MM.1S (cell line): ENCODE measurements around the gene FHIT.

Source experiments
- DNase-seq: peaks from one replicate; pipeline ENCODE4 v3.0.0-alpha.2; 2015
- H2AFZ ChIP-seq: fragments of 300-600 bp; sonication (generic); 2 replicates; pipeline ENCODE4 v1.6.0; 2016; ENCODE audit warnings: antibody characterized with exemption, low read length
- H3F3A ChIP-seq: fragments of 300-600 bp; sonication (generic); 2 replicates; pipeline ENCODE4 v1.6.1; 2016; ENCODE audit warnings: mild to moderate bottlenecking, antibody characterized with exemption, low read length, moderate library complexity, mixed read lengths; ENCODE audit not compliant: insufficient read depth
- H3K27ac ChIP-seq: fragments of 300-600 bp; sonication (generic); 2 replicates; pipeline ENCODE4 v1.5.1; 2016; ENCODE audit warnings: mild to moderate bottlenecking, low read length
- H3K27me3 ChIP-seq: fragments of 300-600 bp; sonication (generic); replicated peaks from 2 replicates; pipeline ENCODE4 v1.6.0; 2016; ENCODE audit warnings: low read length; ENCODE audit not compliant: insufficient read depth
- H3K36me3 ChIP-seq: fragments of 300-600 bp; sonication (generic); replicated peaks from 2 replicates; pipeline ENCODE4 v1.6.1; 2016; ENCODE audit warnings: mild to moderate bottlenecking, low read length, mixed read lengths; ENCODE audit not compliant: insufficient read depth
- H3K4me1 ChIP-seq: fragments of 300-600 bp; sonication (generic); 2 replicates; pipeline ENCODE4 v1.6.1; 2016; ENCODE audit warnings: low read length, mixed read lengths
- H3K4me2 ChIP-seq: fragments of 300-600 bp; sonication (generic); 2 replicates; pipeline ENCODE4 v1.6.0; 2016; ENCODE audit warnings: low read depth, low read length
- H3K4me3 ChIP-seq: fragments of 300-600 bp; sonication (generic); 2 replicates; pipeline ENCODE4 v1.5.1; 2016; ENCODE audit warnings: low read length, mixed read lengths
- H3K79me2 ChIP-seq: fragments of 300-600 bp; sonication (generic); 2 replicates; pipeline ENCODE4 v1.6.1; 2016; ENCODE audit warnings: mixed run types, low read length, mixed read lengths
- H3K9ac ChIP-seq: fragments of 300-600 bp; sonication (generic); 2 replicates; pipeline ENCODE4 v1.6.1; 2016; ENCODE audit warnings: low read length, mixed read lengths
- H3K9me2 ChIP-seq: fragments of 300-600 bp; sonication (generic); replicated peaks from 2 replicates; pipeline ENCODE4 v1.6.1; 2016; ENCODE audit warnings: mild to moderate bottlenecking, low read length, mixed read lengths; ENCODE audit not compliant: insufficient read depth
- H3K9me3 ChIP-seq: fragments of 300-600 bp; sonication (generic); replicated peaks from 2 replicates; pipeline ENCODE4 v1.6.1; 2016; ENCODE audit warnings: mild to moderate bottlenecking, low read length, mixed read lengths; ENCODE audit not compliant: insufficient read depth
- H4K20me1 ChIP-seq: fragments of 300-600 bp; sonication (generic); 2 replicates; pipeline ENCODE4 v1.6.1; 2016; ENCODE audit warnings: mild to moderate bottlenecking, low read length, moderate library complexity, mixed read lengths; ENCODE audit not compliant: insufficient read depth
- CTCF ChIP-seq: fragments of 300-600 bp; sonication (generic); IDR thresholded peaks from 2 replicates; pipeline ENCODE4 v1.5.1; 2016; ENCODE audit warnings: antibody characterized with exemption, low read length, mixed read lengths
- EZH2 ChIP-seq: fragments of 300-600 bp; sonication (generic); optimal IDR thresholded peaks from 2 replicates; pipeline ENCODE3; 2017; ENCODE audit warnings: low read depth, mild to moderate bottlenecking, antibody characterized with exemption, low read length, mixed read lengths
- EZH2phosphoT487 ChIP-seq: fragments of 300-600 bp; sonication (generic); IDR thresholded peaks from 2 replicates; pipeline ENCODE4 v1.6.1; 2018; ENCODE audit warnings: antibody characterized with exemption, low read length

Gene FHIT

GRCh38 chr3:61015859-61016258 lies 235.4 kb downstream of the FHIT start:
- no peaks in the 10 kb centered on the region for H3F3A ChIP-seq
- DNase-seq: no peak
- H2AFZ ChIP-seq: no peak overlapping the region

DNA sequence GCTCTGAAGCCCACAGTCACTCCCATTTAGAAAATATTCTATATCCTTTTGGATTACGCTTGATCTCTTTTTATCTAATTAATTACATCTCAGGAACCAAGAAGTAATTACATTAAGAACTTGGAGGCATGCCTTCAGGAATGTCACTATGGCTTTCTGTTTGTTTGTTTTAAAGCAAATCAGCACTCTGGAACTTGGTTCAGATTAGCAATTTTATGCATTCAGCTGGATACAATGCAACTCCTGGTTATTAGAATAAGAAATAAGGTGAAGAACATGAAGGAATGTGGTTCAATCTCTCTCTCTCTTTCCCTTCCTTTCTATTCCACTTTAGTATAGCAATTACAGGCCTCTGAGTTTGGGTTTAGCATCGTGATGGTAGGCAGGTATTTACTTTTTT lies 235.8 kb downstream of the FHIT start:
- H3K79me2 ChIP-seq: no peaks in the 10 kb centered on the region
- DNase-seq: no peak
- H3K4me2 ChIP-seq: no peak overlapping the region
- no peaks in the 10 kb centered on the region for H3K9me3 ChIP-seq
- H3K9ac ChIP-seq: no peak overlapping the region
- H3K9me2 ChIP-seq: no peaks in the 10 kb centered on the region
- TF ChIP-seq EZH2 (no peak), CTCF (no peak), EZH2phosphoT487 (no peak)
- H3K36me3 ChIP-seq: no peaks in the 10 kb centered on the region
- no peak overlapping the region for H3K4me3 ChIP-seq
- no peaks in the 10 kb centered on the region for H3F3A ChIP-seq
- no peaks in the 10 kb centered on the region for H3K27me3 ChIP-seq
- H4K20me1 ChIP-seq: no peaks in the 10 kb centered on the region
- no peaks in the 10 kb centered on the region for H3K4me1 ChIP-seq
- H3K27ac ChIP-seq: no peak overlapping the region
- no peak overlapping the region for H2AFZ ChIP-seq

More at GRCh38 chr3:61015859-61016258, 235.4 kb downstream of the FHIT start:
- Histone ChIP-seq H3K27ac (no peak overlapping the region), H4K20me1 (no peaks in the 10 kb centered on the region), H3K9ac (no peak overlapping the region), H3K4me2 (no peak overlapping the region), H3K9me3 (no peaks in the 10 kb centered on the region), H3K79me2 (no peaks in the 10 kb centered on the region), H3K4me1 (no peaks in the 10 kb centered on the region), H3K4me3 (no peak overlapping the region), H3K9me2 (no peaks in the 10 kb centered on the region), H3K27me3 (no peaks in the 10 kb centered on the region), H3K36me3 (no peaks in the 10 kb centered on the region)
- TF ChIP-seq CTCF: no peak
- no peak for TF ChIP-seq EZH2phosphoT487
- no peak for TF ChIP-seq EZH2

- Histone ChIP-seq H3K79me2 (no peaks in the 10 kb centered on the region), H4K20me1 (no peaks in the 10 kb centered on the region), H3K36me3 (no peaks in the 10 kb centered on the region), H3K9ac (no peak overlapping the region), H3K9me2 (no peaks in the 10 kb centered on the region), H2AFZ (no peak overlapping the region), H3K9me3 (no peaks in the 10 kb centered on the region), H3K4me3 (no peak overlapping the region), H3K4me1 (no peaks in the 10 kb centered on the region), H3K27me3 (no peaks in the 10 kb centered on the region), H3K4me2 (no peak overlapping the region), H3F3A (no peaks in the 10 kb centered on the region), H3K27ac (no peak overlapping the region)
- no peak for DNase-seq
- TF ChIP-seq CTCF: no peak
- TF ChIP-seq EZH2phosphoT487: no peak
- no peak for TF ChIP-seq EZH2
Measured at GRCh38 chr3:61008998-61009380, 242.3 kb downstream of the FHIT start.
